ENCODE measurements around the gene DPYSL5. TPM values are rescaled to one million over a fixed set of nuclear protein-coding genes. Genes with fewer than 3 reads are reported as not detected.
A peak's percentile ranks its signal among the peaks of the same experiment; 100 is the strongest.

The DPYSL5 gene
- total and polyA plus RNA-seq, 2 of the 8 experiments (the other 6 are each of a cell fraction or from before 2014, with no cell fraction given) = 11.9 to 16.4 TPM

- CTCF ChIA-PET (ENCODE audit: partially characterized antibody) = interaction anchor here (0.6 to 2.4 kb wide), 7 partner anchors 14 to 939 kb away, joined by 3 to 16 read pairs (median 4); no protein-coding TSS in a partner anchor
- H3K4ac ChIP-seq (replicated peaks; ENCODE audit: insufficient read length, low read depth, low read length) = no peak overlapping the region
- H3K56ac ChIP-seq (replicated peaks; ENCODE audit: insufficient read length, low read depth, low read length) = no peak overlapping the region
- 87% methylated on average over 10 of the region's 10 CpGs; no CpG with 5 or more reads in 1 of the 2 experiments for WGBS, 2 experiments (ENCODE audit: extremely low coverage in 1 of 2, insufficient coverage in 1 of 2, insufficient read length in 1 of 2, insufficient replicate concordance in 2 of 2, low coverage in 1 of 2, low lambda C conversion rate in 2 of 2, missing lambda C conversion rate in 1 of 2)
- H3K36me3 ChIP-seq (ENCODE audit: control insufficient read depth in 2 of 4, insufficient read depth in 4 of 4, low read length in 3 of 4) = no peaks in the 10 kb centered on the region
- no peak overlapping the region; a peak in 1 of 7 replicates for H3K9ac ChIP-seq (replicated peaks in 1 of 4; ENCODE audit: extremely low read depth in 1 of 4, low read depth in 3 of 4, low read length in 3 of 4)
- H3K18ac ChIP-seq (ENCODE audit: extremely low read depth, low read length) = no peak overlapping the region
- H3K14ac ChIP-seq (ENCODE audit: insufficient read length) = no peak overlapping the region
- POLR2A ChIA-PET (ENCODE audit: partially characterized antibody) = interaction anchor here (2.1 kb wide), 1 partner anchor 28 kb away, joined by 6 read pairs; no protein-coding TSS in a partner anchor
- no peak overlapping the region for H2AK5ac ChIP-seq (ENCODE audit: low read depth, low read length)
- H3K4me3 ChIP-seq (ENCODE audit: extremely low read depth in 1 of 4, insufficient read depth in 2 of 4, low read depth in 3 of 4, low read length in 4 of 4) = no peak overlapping the region
- H3K27me3 ChIP-seq (replicated peaks in 1 of 4; ENCODE audit: control insufficient read depth in 3 of 4, extremely low read depth in 1 of 4, insufficient read depth in 3 of 4, low read length in 3 of 4) = no peaks in the 10 kb centered on the region
- no peak overlapping the region for H2BK5ac ChIP-seq (ENCODE audit: low read depth, low read length)
- H3K9me3 ChIP-seq (ENCODE audit: insufficient read depth in 2 of 2, low read depth in 1 of 2, low read length in 1 of 2) = no peaks in the 10 kb centered on the region
- H2BK20ac ChIP-seq (ENCODE audit: low read length) = no peak overlapping the region
- FAIRE-seq = no peak
- no peak for TF ChIP-seq EGR1 (IDR thresholded peaks at IDR 0.05; ENCODE audit: borderline replicate concordance, low read depth, low read length)
- TF ChIP-seq EP300 (IDR thresholded peaks at IDR 0.05; ENCODE audit: borderline replicate concordance in 1 of 2, low read depth in 2 of 2, low read length in 2 of 2) = no peak
- TF ChIP-seq TEAD4 (IDR thresholded peaks at IDR 0.05; ENCODE audit: low read depth, low read length) = 0 out of 2 replicates have a peak, but pooled peaks have one; percentile 23
- no peak for TF ChIP-seq SAP30 (IDR thresholded peaks at IDR 0.05; ENCODE audit: insufficient read depth, insufficient replicate concordance, low read length)
- H4K5ac ChIP-seq (ENCODE audit: insufficient read length, low read depth, low read length) = no peak overlapping the region
- no peak overlapping the region for H2BK120ac ChIP-seq (replicated peaks; ENCODE audit: low read depth, low read length)
- no peak overlapping the region for H3K27ac ChIP-seq (ENCODE audit: low read depth, low read length)
- no peaks in the 10 kb centered on the region for H3K79me2 ChIP-seq (ENCODE audit: control insufficient read depth in 1 of 2, insufficient read depth in 2 of 2, low read length in 2 of 2)
- H3K23me2 ChIP-seq (ENCODE audit: low read depth, low read length) = no peaks in the 10 kb centered on the region; the same call in 1 of the 2 replicates
- no peak overlapping the region for H2BK15ac ChIP-seq (ENCODE audit: low read length)
- H4K20me1 ChIP-seq (replicated peaks in 1 of 2; ENCODE audit: control insufficient read depth in 1 of 2, insufficient read depth in 2 of 2, low read length in 2 of 2) = no peaks in the 10 kb centered on the region
- no peaks in the 10 kb centered on the region; the same call in 1 of the 2 replicates for H3K79me1 ChIP-seq (ENCODE audit: low read depth, low read length)
- H4K91ac ChIP-seq (replicated peaks; ENCODE audit: insufficient read length, low read length) = no peak overlapping the region
- no peak overlapping the region for H2AFZ ChIP-seq (ENCODE audit: low read length)
- H2BK12ac ChIP-seq (ENCODE audit: low read depth, low read length) = no peak overlapping the region
- H3K4me2 ChIP-seq (ENCODE audit: insufficient read depth in 1 of 2, low read depth in 2 of 2, low read length in 2 of 2) = no peak overlapping the region
- H3K4me1 ChIP-seq (replicated peaks in 1 of 4; ENCODE audit: control insufficient read depth in 3 of 4, insufficient read depth in 4 of 4, low read length in 3 of 4) = 0 out of 7 replicates have a peak, but pooled peaks cover 0 to 2% (median 0%) of the 10 kb centered on the region in 4 experiments
- H4K8ac ChIP-seq (ENCODE audit: extremely low read depth, insufficient read depth, low read length) = no peak overlapping the region
- H3K23ac ChIP-seq (ENCODE audit: insufficient read length) = no peak overlapping the region
- no peak for DNase-seq (ENCODE audit: low read depth in 1 of 2, low spot score in 2 of 2)
These were observed 149.5 kb downstream of the DPYSL5 start for GRCh38 chr2:26997394-26997793.
